Liver (tissue), 9 donors: Measurements from ENCODE around the gene COL21A1. TPM values are rescaled to one million over a fixed set of nuclear protein-coding genes. Genes with fewer than 3 reads are reported as not detected.

ENCODE experiments used
- DNase-seq: peaks from one replicate; pipeline ENCODE4 v3.0.0-alpha.2; 2017; ENCODE audit warnings: low spot score
- H3K27ac ChIP-seq, 2 donors: one replicate each; pipeline ENCODE4 v1.7.0; 2013; ENCODE audit warnings: inconsistent platforms in 2 of 2, low read length in 2 of 2, control low read depth in 1 of 2, low read depth in 1 of 2, mild to moderate bottlenecking in 1 of 2
- H3K27me3 ChIP-seq, 4 donors: one replicate each; pipeline versions ENCODE4 v1.6.1 to v1.7.0; 2013; ENCODE audit warnings: low read length in 3 of 4, inconsistent platforms in 1 of 4, mild to moderate bottlenecking in 1 of 4, moderate library complexity in 1 of 4; ENCODE audit not compliant: control insufficient read depth in 4 of 4, insufficient read depth in 4 of 4
- H3K36me3 ChIP-seq, 4 donors: one replicate each; pipeline versions ENCODE4 v1.6.1 to v1.7.0; 2013; ENCODE audit warnings: low read length in 3 of 4, mild to moderate bottlenecking in 3 of 4, low read depth in 1 of 4, moderate library complexity in 1 of 4; ENCODE audit not compliant: control insufficient read depth in 4 of 4, insufficient read depth in 3 of 4
- H3K4me1 ChIP-seq, 4 donors: one replicate each; pipeline versions ENCODE4 v1.6.1 to v1.7.0; 2013; ENCODE audit warnings: low read length in 3 of 4, mild to moderate bottlenecking in 3 of 4, moderate library complexity in 1 of 4; ENCODE audit not compliant: control insufficient read depth in 4 of 4, insufficient read depth in 4 of 4
- H3K4me3 ChIP-seq, 3 donors: one replicate each; pipeline versions ENCODE4 v1.6.1 to v1.7.0; 2013; ENCODE audit warnings: low read length in 3 of 3, control low read depth in 1 of 3, low read depth in 1 of 3, mild to moderate bottlenecking in 1 of 3
- H3K9ac ChIP-seq, 2 donors: one replicate each; pipeline ENCODE4 v1.7.0; 2013; ENCODE audit warnings: low read length in 2 of 2, mild to moderate bottlenecking in 2 of 2, moderate library complexity in 2 of 2, control low read depth in 1 of 2, low read depth in 1 of 2
- H3K9me3 ChIP-seq, 4 donors: one replicate each; pipeline versions ENCODE4 v1.6.1 to v1.7.0; 2013; ENCODE audit warnings: low read length in 3 of 4; ENCODE audit not compliant: control insufficient read depth in 4 of 4
- EGR1 ChIP-seq, 2 donors: IDR thresholded peaks; 2 replicates each; pipeline ENCODE4 v1.6.1; 2016 to 2018; ENCODE audit warnings: antibody characterized with exemption in 2 of 2, low read depth in 2 of 2
- FOXA1 ChIP-seq: IDR thresholded peaks from 2 replicates; pipeline ENCODE4 v1.6.1; 2016; ENCODE audit warnings: antibody characterized with exemption
- GABPA ChIP-seq, 2 donors: IDR thresholded peaks in 1 of 2; conservative IDR thresholded peaks in 1 of 2; 2 replicates each; pipeline ENCODE4 v1.6.1; 2016; ENCODE audit warnings: antibody characterized with exemption in 2 of 2, mild to moderate bottlenecking in 1 of 2, moderate library complexity in 1 of 2
- HNF4A ChIP-seq, 2 donors: conservative IDR thresholded peaks; 2 replicates each; pipeline ENCODE4 v1.6.1; 2016; ENCODE audit warnings: antibody characterized with exemption in 2 of 2, mild to moderate bottlenecking in 2 of 2
- HNF4G ChIP-seq: IDR thresholded peaks from 2 replicates; pipeline ENCODE4 v1.6.1; 2016; ENCODE audit warnings: antibody characterized with exemption
- JUND ChIP-seq, 2 donors: IDR thresholded peaks; 2 replicates each; pipeline ENCODE4 v1.6.1; 2016; ENCODE audit warnings: antibody characterized with exemption in 2 of 2
- MAX ChIP-seq: IDR thresholded peaks from 2 replicates; pipeline ENCODE4 v1.6.1; 2016; ENCODE audit warnings: antibody characterized with exemption
- NR2F2 ChIP-seq: IDR thresholded peaks from 2 replicates; pipeline ENCODE4 v1.6.1; 2016; ENCODE audit warnings: antibody characterized with exemption
- RAD21 ChIP-seq, 2 donors: IDR thresholded peaks; 2 replicates each; pipeline ENCODE4 v1.6.1; 2016; ENCODE audit warnings: antibody characterized with exemption in 2 of 2, mild to moderate bottlenecking in 2 of 2
- TAF1 ChIP-seq: conservative IDR thresholded peaks from 2 replicates; pipeline ENCODE4 v1.6.1; 2016; ENCODE audit warnings: antibody characterized with exemption, mild to moderate bottlenecking
- YY1 ChIP-seq: IDR thresholded peaks from 2 replicates; pipeline ENCODE4 v1.6.1; 2016; ENCODE audit warnings: antibody characterized with exemption, mild to moderate bottlenecking
- WGBS: extraction: QIAGEN DNeasy Blood & Tissue Kit; methylation state at CpG from one replicate; pipeline ENCODE4 v1.1.7; 2013; 5-methylcytosine and 5-hydroxymethylcytosine counted together
- polyA plus RNA-seq, 2 donors: library from polyadenylated mRNA; stranded (reverse) in 1 of 2; unstranded in 1 of 2; fragments of 200-250 nt in 1 of 2; fragments of >200 nt in 1 of 2; fragmentation: Nextera tagmentation in 1 of 2; extraction: Ambion mirVana in 1 of 2; gene quantifications; one replicate each; pipeline versions ENCODE4 v1.2.1 to v1.2.3, GENCODE V29; 2013 to 2015
- total RNA-seq, 2 donors: library from RNA; depleted of rRNA; stranded (reverse); fragments of >200 nt; gene quantifications; one replicate each; pipeline ENCODE4 v1.2.3, GENCODE V29; 2014
- TF ChIP-seq, protein P1 (sequence below): IDR thresholded peaks from 2 replicates; pipeline ENCODE4 v1.6.1; 2016; ENCODE audit warnings: antibody characterized with exemption, mild to moderate bottlenecking
- TF ChIP-seq, protein P2 (sequence below): fragments of 150-350 bp; IDR thresholded peaks from 2 replicates; pipeline ENCODE4 v1.5.1; 2017; ENCODE audit warnings: improper control_type of control experiment, low read depth, low read length; ENCODE audit not compliant: missing input control
- TF ChIP-seq, protein P3 (sequence below): IDR thresholded peaks from 2 replicates; pipeline ENCODE4 v1.6.1; 2016; ENCODE audit warnings: antibody characterized with exemption
- donor health status: healthy.
- donor health status: healthy.
- donor health status: healthy.
- donor health status: healthy.
- donor health status: healthy.

COL21A1 gene
- total and polyA plus RNA-seq, 4 donors = 0.48 to 1.3 (median 0.52) TPM

- no peak overlapping the region for H3K27ac ChIP-seq
- no peak overlapping the region for H3K9ac ChIP-seq
- H3K4me3 ChIP-seq = no peak overlapping the region
- DNase-seq = no peak
- no peaks in the 10 kb centered on the region for H3K27me3 ChIP-seq
- H3K36me3 ChIP-seq = no peaks in the 10 kb centered on the region
- TF ChIP-seq JUND (IDR thresholded peaks at IDR 0.05) (no peak), MAX (no peak), GABPA (IDR thresholded peaks at IDR 0.05 in 1 of 2, conservative IDR thresholded peaks at IDR 0.05 in 1 of 2) (no peak), TAF1 (no peak), RAD21 (IDR thresholded peaks at IDR 0.05) (no peak)
- TF ChIP-seq, protein P1, sequence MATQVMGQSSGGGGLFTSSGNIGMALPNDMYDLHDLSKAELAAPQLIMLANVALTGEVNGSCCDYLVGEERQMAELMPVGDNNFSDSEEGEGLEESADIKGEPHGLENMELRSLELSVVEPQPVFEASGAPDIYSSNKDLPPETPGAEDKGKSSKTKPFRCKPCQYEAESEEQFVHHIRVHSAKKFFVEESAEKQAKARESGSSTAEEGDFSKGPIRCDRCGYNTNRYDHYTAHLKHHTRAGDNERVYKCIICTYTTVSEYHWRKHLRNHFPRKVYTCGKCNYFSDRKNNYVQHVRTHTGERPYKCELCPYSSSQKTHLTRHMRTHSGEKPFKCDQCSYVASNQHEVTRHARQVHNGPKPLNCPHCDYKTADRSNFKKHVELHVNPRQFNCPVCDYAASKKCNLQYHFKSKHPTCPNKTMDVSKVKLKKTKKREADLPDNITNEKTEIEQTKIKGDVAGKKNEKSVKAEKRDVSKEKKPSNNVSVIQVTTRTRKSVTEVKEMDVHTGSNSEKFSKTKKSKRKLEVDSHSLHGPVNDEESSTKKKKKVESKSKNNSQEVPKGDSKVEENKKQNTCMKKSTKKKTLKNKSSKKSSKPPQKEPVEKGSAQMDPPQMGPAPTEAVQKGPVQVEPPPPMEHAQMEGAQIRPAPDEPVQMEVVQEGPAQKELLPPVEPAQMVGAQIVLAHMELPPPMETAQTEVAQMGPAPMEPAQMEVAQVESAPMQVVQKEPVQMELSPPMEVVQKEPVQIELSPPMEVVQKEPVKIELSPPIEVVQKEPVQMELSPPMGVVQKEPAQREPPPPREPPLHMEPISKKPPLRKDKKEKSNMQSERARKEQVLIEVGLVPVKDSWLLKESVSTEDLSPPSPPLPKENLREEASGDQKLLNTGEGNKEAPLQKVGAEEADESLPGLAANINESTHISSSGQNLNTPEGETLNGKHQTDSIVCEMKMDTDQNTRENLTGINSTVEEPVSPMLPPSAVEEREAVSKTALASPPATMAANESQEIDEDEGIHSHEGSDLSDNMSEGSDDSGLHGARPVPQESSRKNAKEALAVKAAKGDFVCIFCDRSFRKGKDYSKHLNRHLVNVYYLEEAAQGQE = no peak
- TF ChIP-seq, protein P2, sequence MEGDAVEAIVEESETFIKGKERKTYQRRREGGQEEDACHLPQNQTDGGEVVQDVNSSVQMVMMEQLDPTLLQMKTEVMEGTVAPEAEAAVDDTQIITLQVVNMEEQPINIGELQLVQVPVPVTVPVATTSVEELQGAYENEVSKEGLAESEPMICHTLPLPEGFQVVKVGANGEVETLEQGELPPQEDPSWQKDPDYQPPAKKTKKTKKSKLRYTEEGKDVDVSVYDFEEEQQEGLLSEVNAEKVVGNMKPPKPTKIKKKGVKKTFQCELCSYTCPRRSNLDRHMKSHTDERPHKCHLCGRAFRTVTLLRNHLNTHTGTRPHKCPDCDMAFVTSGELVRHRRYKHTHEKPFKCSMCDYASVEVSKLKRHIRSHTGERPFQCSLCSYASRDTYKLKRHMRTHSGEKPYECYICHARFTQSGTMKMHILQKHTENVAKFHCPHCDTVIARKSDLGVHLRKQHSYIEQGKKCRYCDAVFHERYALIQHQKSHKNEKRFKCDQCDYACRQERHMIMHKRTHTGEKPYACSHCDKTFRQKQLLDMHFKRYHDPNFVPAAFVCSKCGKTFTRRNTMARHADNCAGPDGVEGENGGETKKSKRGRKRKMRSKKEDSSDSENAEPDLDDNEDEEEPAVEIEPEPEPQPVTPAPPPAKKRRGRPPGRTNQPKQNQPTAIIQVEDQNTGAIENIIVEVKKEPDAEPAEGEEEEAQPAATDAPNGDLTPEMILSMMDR = no peak
- peaks cover 0 to 3% (median 0%) of the 10 kb centered on the region in 4 donors for H3K9me3 ChIP-seq
- H3K4me1 ChIP-seq = no peaks in the 10 kb centered on the region
These were observed 150.8 kb downstream of the COL21A1 start for GRCh38 chr6:56096541-56096940.

DNA sequence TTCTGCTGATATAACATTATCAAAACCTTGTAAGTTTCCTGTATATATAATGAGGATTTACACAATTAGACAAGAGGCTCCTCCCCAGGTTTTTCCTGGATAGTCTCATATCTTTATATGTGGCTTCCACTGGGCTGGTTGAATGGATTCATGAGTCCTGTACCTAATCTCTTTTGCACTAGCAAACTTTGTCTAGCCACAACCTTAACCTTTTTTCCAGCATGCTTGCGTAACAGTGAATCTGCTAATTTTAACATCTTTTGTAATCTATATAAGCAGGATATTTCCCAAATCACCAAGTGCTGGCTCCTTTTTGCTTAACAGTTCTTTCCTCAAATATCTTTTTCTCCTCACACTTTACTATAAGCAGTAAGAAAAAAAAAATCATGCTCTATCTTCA lies 153.6 kb downstream of the COL21A1 start:
- no peak for TF ChIP-seq TAF1
- TF ChIP-seq MAX = no peak
- no peak overlapping the region for H3K27ac ChIP-seq
- no peaks in the 10 kb centered on the region for H3K27me3 ChIP-seq
- no peak for DNase-seq
- H3K4me1 ChIP-seq = no peaks in the 10 kb centered on the region
- 76% methylated on average over 1 of the region's 1 CpG for WGBS
- no peak overlapping the region for H3K4me3 ChIP-seq
- no peak overlapping the region for H3K9ac ChIP-seq
- no peaks in the 10 kb centered on the region for H3K36me3 ChIP-seq
- peaks cover 0 to 3% (median 1%) of the 10 kb centered on the region in 4 donors for H3K9me3 ChIP-seq

DNA sequence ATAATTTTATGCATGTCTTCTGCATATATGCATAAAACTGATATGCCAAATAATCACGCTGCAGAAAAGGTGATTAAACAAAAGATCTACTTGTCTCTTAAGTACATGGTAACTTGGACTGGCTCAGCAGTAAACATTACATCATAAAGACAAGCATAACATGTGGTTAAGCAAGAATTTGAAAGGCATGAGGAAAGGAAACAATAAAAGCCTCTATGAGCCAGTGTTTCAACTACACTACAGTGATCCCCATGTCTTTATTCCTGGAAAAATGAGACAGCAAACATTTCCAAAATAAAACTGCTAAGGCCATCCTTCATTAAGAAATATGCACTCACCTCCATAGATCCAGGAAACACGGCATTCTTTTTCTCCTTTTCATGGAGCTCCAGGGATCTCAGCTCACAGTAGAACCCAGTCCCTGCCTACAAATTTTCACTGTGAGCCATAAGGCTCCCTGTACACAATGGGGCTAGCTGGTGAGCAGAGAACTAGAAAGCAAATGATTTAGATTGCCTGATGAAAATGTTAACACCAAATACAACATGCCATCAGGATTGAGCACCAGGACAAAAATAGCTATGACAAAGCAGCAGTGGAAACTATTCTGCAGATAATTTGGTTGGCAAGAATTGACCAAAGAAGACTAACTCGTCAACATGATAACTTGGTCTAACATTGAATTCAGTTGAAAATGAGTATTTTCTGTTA lies 156.1 kb downstream of the COL21A1 start:
- Histone ChIP-seq H3K36me3 (no peaks in the 10 kb centered on the region), H3K4me1 (no peaks in the 10 kb centered on the region), H3K9ac (no peak overlapping the region), H3K27me3 (no peaks in the 10 kb centered on the region), H3K9me3 (peaks cover 0 to 4% (median 2%) of the 10 kb centered on the region in 4 donors), H3K4me3 (no peak overlapping the region), H3K27ac (no peak overlapping the region)
- TF ChIP-seq FOXA1 (no peak), NR2F2 (no peak), HNF4G (no peak), HNF4A (conservative IDR thresholded peaks at IDR 0.05) (no peak), EGR1 (IDR thresholded peaks at IDR 0.05; ENCODE audit: low read depth in 2 of 2) (no peak), YY1 (no peak)
- TF ChIP-seq, protein P3, sequence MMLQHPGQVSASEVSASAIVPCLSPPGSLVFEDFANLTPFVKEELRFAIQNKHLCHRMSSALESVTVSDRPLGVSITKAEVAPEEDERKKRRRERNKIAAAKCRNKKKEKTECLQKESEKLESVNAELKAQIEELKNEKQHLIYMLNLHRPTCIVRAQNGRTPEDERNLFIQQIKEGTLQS = no peak
- WGBS = 65% methylated on average over 3 of the region's 3 CpGs
- no peak for DNase-seq
